Astrocyte (in vitro differentiated cells and primary cell): ENCODE measurements around the gene NUCKS1. TPM values are rescaled to one million over a fixed set of nuclear protein-coding genes. Genes with fewer than 3 reads are reported as not detected.

ENCODE experiments used
- DNase-seq: peaks from one replicate; pipeline ENCODE4 v3.0.0-alpha.2; 2010; ENCODE audit warnings: low read depth
- FAIRE-seq: peaks from 2 replicates; lab custom pipeline; 2011; peaks lifted over from hg19 to GRCh38; lab: Jason Lieb, UNC
- H2AFZ ChIP-seq: 2 replicates; pipeline ENCODE4 v1.6.0; 2012; ENCODE audit warnings: low read depth, low read length, inconsistent platforms
- H3K27ac ChIP-seq: 2 replicates; pipeline ENCODE4 v1.5.1; 2011; ENCODE audit warnings: low read depth, low read length, inconsistent platforms
- H3K27me3 ChIP-seq: 2 replicates; pipeline ENCODE4 v1.6.0; 2011; ENCODE audit warnings: low read length, inconsistent platforms; ENCODE audit not compliant: insufficient read depth
- H3K36me3 ChIP-seq: 2 replicates; pipeline ENCODE4 v1.5.1; 2011; ENCODE audit warnings: low read length, inconsistent platforms; ENCODE audit not compliant: insufficient read depth
- H3K4me1 ChIP-seq: 2 replicates; pipeline ENCODE4 v1.5.1; 2011; ENCODE audit warnings: low read length, inconsistent platforms; ENCODE audit not compliant: insufficient read depth
- H3K4me2 ChIP-seq: 2 replicates; pipeline ENCODE4 v1.6.0; 2012; ENCODE audit warnings: low read length, inconsistent platforms
- H3K4me3 ChIP-seq: 2 replicates; pipeline ENCODE4 v1.5.1; 2011; ENCODE audit warnings: low read depth, mild to moderate bottlenecking, low read length, inconsistent platforms; ENCODE audit not compliant: insufficient read depth
- H3K79me2 ChIP-seq: 2 replicates; pipeline ENCODE4 v1.6.0; 2012; ENCODE audit warnings: mild to moderate bottlenecking, low read length, inconsistent platforms; ENCODE audit not compliant: insufficient read depth
- H3K9ac ChIP-seq: 2 replicates; pipeline ENCODE4 v1.6.0; 2012; ENCODE audit warnings: mild to moderate bottlenecking, low read length, inconsistent platforms
- H3K9me3 ChIP-seq: 2 replicates; pipeline ENCODE4 v1.5.1; 2012; ENCODE audit warnings: low read depth, mild to moderate bottlenecking, low read length, inconsistent platforms; ENCODE audit not compliant: insufficient read depth
- H4K20me1 ChIP-seq: 2 replicates; pipeline ENCODE4 v1.6.0; 2012; ENCODE audit warnings: low read length, inconsistent platforms; ENCODE audit not compliant: insufficient read depth
- H3K27ac Mint-ChIP-seq: one replicate; pipeline ENCODE4 v1.8.0; 2021; ENCODE audit warnings: mild to moderate bottlenecking, mixed read lengths; ENCODE audit not compliant: unreplicated experiment
- H3K27me3 Mint-ChIP-seq: one replicate; pipeline ENCODE4 v1.8.0; 2021; ENCODE audit warnings: low read depth, mixed read lengths; ENCODE audit not compliant: unreplicated experiment
- H3K36me3 Mint-ChIP-seq: one replicate; pipeline ENCODE4 v1.8.0; 2021; ENCODE audit warnings: low read depth, mixed read lengths; ENCODE audit not compliant: unreplicated experiment
- H3K4me1 Mint-ChIP-seq: one replicate; pipeline ENCODE4 v1.8.0; 2021; ENCODE audit warnings: low read depth, mixed read lengths; ENCODE audit not compliant: unreplicated experiment
- H3K4me3 Mint-ChIP-seq: one replicate; pipeline ENCODE4 v1.8.0; 2021; ENCODE audit warnings: mild to moderate bottlenecking, moderate library complexity, mixed read lengths; ENCODE audit not compliant: unreplicated experiment
- H3K9me3 Mint-ChIP-seq: one replicate; pipeline ENCODE4 v1.8.0; 2021; ENCODE audit warnings: mild to moderate bottlenecking, mixed read lengths; ENCODE audit not compliant: unreplicated experiment
- EZH2 ChIP-seq: IDR thresholded peaks from 2 replicates; pipeline ENCODE4 v1.6.1; 2012; ENCODE audit warnings: mild to moderate bottlenecking, low read length, inconsistent platforms; ENCODE audit not compliant: insufficient read depth
- total RNA-seq: library from RNA; stranded (reverse); gene quantifications from 2 replicates; pipeline ENCODE4 v1.2.1, GENCODE V29; 2021
- TF ChIP-seq, protein P1 (sequence below): IDR thresholded peaks from 2 replicates; pipeline ENCODE4 v1.5.1; 2011; ENCODE audit warnings: low read depth, mild to moderate bottlenecking, inconsistent platforms, low read length, moderate library complexity; ENCODE audit not compliant: insufficient read depth

NUCKS1 gene
- total RNA-seq, 1 donor from 2014 or later = 169 TPM

DNA sequence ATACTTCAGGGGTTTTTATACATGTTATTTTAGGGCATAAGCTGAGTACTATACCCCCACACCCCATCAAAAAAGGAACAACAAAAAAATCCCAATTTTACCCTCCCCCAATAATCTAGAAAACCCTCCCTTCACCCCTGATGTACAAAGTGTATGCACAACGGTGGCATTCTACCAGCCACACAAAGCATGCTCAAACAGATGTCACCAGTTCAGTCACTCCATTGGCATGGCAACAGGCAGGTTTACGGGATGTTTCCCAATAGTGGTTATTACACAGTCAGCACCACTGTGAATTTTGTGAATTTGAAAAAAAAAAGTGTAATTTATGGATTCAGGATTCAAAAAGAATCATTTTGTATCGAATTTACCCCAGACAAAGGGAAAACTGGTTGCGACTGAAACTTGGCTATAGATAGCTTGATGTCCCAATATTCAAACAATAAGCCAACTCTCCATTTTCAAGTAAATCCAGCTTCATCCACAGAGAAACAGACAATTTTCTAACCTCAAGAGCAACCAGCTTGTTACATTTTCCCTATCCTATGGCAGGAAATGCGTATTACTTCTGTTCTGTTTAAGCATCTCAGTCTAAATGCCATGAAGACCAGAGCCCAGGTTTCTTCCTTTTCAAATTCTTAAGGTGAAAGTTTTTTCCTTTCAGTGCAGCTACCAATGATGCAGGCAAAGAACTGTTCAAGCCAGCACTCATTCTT, 35.6 kb downstream of the NUCKS1 start:
- no peak overlapping the region for H3K9ac ChIP-seq
- H3K27ac Mint-ChIP-seq = no peak overlapping the region
- no peaks in the 10 kb centered on the region for H3K9me3 Mint-ChIP-seq

GRCh38 chr1:205711105-205712048, 38.6 kb downstream of the NUCKS1 start:
- Histone ChIP-seq H3K4me2 (no peak overlapping the region), H3K9ac (peak overlapping the region; percentile 34), H3K9me3 (no peaks in the 10 kb centered on the region), H3K4me3 (no peak overlapping the region), H4K20me1 (peaks cover 39% of the 10 kb centered on the region), H3K79me2 (no peaks in the 10 kb centered on the region), H2AFZ (no peak overlapping the region), H3K27ac (peak overlapping the region; percentile 50), H3K36me3 (peaks cover 35% of the 10 kb centered on the region), H3K27me3 (no peaks in the 10 kb centered on the region), H3K4me1 (peaks cover 10% of the 10 kb centered on the region)
- H3K4me1 Mint-ChIP-seq = peaks cover 11% of the 10 kb centered on the region
- no peaks in the 10 kb centered on the region for H3K27me3 Mint-ChIP-seq
- peak; percentile 61 for DNase-seq
- H3K27ac Mint-ChIP-seq = peak overlapping the region; percentile 10
- TF ChIP-seq, protein P1, sequence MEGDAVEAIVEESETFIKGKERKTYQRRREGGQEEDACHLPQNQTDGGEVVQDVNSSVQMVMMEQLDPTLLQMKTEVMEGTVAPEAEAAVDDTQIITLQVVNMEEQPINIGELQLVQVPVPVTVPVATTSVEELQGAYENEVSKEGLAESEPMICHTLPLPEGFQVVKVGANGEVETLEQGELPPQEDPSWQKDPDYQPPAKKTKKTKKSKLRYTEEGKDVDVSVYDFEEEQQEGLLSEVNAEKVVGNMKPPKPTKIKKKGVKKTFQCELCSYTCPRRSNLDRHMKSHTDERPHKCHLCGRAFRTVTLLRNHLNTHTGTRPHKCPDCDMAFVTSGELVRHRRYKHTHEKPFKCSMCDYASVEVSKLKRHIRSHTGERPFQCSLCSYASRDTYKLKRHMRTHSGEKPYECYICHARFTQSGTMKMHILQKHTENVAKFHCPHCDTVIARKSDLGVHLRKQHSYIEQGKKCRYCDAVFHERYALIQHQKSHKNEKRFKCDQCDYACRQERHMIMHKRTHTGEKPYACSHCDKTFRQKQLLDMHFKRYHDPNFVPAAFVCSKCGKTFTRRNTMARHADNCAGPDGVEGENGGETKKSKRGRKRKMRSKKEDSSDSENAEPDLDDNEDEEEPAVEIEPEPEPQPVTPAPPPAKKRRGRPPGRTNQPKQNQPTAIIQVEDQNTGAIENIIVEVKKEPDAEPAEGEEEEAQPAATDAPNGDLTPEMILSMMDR = peak; percentile 97
- TF ChIP-seq EZH2 = no peak
- H3K36me3 Mint-ChIP-seq = peaks cover 7% of the 10 kb centered on the region
- H3K4me3 Mint-ChIP-seq = no peak overlapping the region
- no peaks in the 10 kb centered on the region for H3K9me3 Mint-ChIP-seq
- no peak for FAIRE-seq

More for the DNA sequence above, 35.6 kb downstream of the NUCKS1 start:
- H3K36me3 ChIP-seq = peaks cover 58% of the 10 kb centered on the region
- H3K4me3 ChIP-seq = no peak overlapping the region
- no peak overlapping the region for H3K27ac ChIP-seq
- no peaks in the 10 kb centered on the region for H3K9me3 ChIP-seq
- H3K4me2 ChIP-seq = no peak overlapping the region
- H3K4me1 ChIP-seq = no peaks in the 10 kb centered on the region
- FAIRE-seq (no peak), DNase-seq (no peak)
- Mint-ChIP-seq H3K27me3 (no peaks in the 10 kb centered on the region), H3K36me3 (peaks cover 5% of the 10 kb centered on the region), H3K4me3 (no peak overlapping the region), H3K4me1 (peaks cover 5% of the 10 kb centered on the region)
- no peak for TF ChIP-seq EZH2
- TF ChIP-seq, protein P1 = no peak
- H3K27me3 ChIP-seq = no peaks in the 10 kb centered on the region
- peaks cover 33% of the 10 kb centered on the region for H4K20me1 ChIP-seq
- H3K79me2 ChIP-seq = peaks cover 5% of the 10 kb centered on the region
- no peak overlapping the region for H2AFZ ChIP-seq
